Prostate gland (tissue), 2 donors: ENCODE measurements around the gene ZNF536. TPM values are rescaled to one million over a fixed set of nuclear protein-coding genes. Genes with fewer than 3 reads are reported as not detected.

ENCODE experiments used
- DNase-seq: peaks from one replicate; pipeline ENCODE4 v3.0.0-alpha.2; 2019; ENCODE audit warnings: low spot score
- H3K27ac ChIP-seq, 2 donors: fragments of 200-600 bp; sonication (generic); 2 replicates each; pipeline ENCODE4 v1.5.1; 2017 to 2019
- H3K27me3 ChIP-seq: fragments of 200-600 bp; sonication (generic); replicated peaks from 2 replicates; pipeline ENCODE4 v1.5.1; 2019; ENCODE audit not compliant: insufficient read depth
- H3K36me3 ChIP-seq, 2 donors: fragments of 200-600 bp; sonication (generic); 1 replicate in 1 of 2; 2 replicates in 1 of 2; pipeline versions ENCODE4 v1.5.1 to v1.8.1; 2017 to 2019
- H3K4me1 ChIP-seq: fragments of 200-600 bp; sonication (generic); replicated peaks from 2 replicates; pipeline ENCODE4 v1.5.1; 2019
- H3K4me3 ChIP-seq, 2 donors: fragments of 200-600 bp; sonication (generic); 2 replicates each; pipeline ENCODE4 v1.5.1; 2017 to 2019
- H3K9me3 ChIP-seq: fragments of 200-600 bp; sonication (generic); 2 replicates; pipeline ENCODE4 v1.5.1; 2017
- POLR2A ChIP-seq: fragments of 450-650 bp; IDR thresholded peaks from one replicate; pipeline ENCODE4 v1.6.1; 2016; ENCODE audit warnings: antibody characterized with exemption, mild to moderate bottlenecking
- POLR2AphosphoS5 ChIP-seq: sonication (generic); formaldehyde crosslinking; IDR thresholded peaks from one replicate; pipeline ENCODE4 v1.6.1; 2017; ENCODE audit warnings: antibody characterized with exemption
- WGBS: methylation state at CpG from one replicate; pipeline ENCODE4 v1.1.5; 2018; 5-methylcytosine and 5-hydroxymethylcytosine counted together
- intact Hi-C: fragments of 100-400 bp; cut with DNase I; formaldehyde crosslinking; loops from one replicate; pipeline ENCODE4 v1.14.2; 2022
- total RNA-seq, 2 donors: library from RNA; depleted of rRNA; stranded (reverse); fragments of >200 nt; gene quantifications; one replicate each; pipeline ENCODE4 v1.1.0, GENCODE V29; 2016
- TF ChIP-seq, protein P1 (sequence below), 4 experiments: fragments of 200-600 bp in 2 of 4; fragments of 450-650 bp in 2 of 4; sonication (generic) in 2 of 4; IDR thresholded peaks; 1 replicate in 3 of 4; 2 replicates in 1 of 4; pipeline ENCODE4 v1.5.1; 2016 to 2019; ENCODE audit warnings: antibody characterized with exemption in 4 of 4, mild to moderate bottlenecking in 2 of 4, moderate library complexity in 2 of 4

ZNF536 gene
- total RNA-seq, 2 donors from 2014 or later, result 1.1 to 42.0 TPM

DNA sequence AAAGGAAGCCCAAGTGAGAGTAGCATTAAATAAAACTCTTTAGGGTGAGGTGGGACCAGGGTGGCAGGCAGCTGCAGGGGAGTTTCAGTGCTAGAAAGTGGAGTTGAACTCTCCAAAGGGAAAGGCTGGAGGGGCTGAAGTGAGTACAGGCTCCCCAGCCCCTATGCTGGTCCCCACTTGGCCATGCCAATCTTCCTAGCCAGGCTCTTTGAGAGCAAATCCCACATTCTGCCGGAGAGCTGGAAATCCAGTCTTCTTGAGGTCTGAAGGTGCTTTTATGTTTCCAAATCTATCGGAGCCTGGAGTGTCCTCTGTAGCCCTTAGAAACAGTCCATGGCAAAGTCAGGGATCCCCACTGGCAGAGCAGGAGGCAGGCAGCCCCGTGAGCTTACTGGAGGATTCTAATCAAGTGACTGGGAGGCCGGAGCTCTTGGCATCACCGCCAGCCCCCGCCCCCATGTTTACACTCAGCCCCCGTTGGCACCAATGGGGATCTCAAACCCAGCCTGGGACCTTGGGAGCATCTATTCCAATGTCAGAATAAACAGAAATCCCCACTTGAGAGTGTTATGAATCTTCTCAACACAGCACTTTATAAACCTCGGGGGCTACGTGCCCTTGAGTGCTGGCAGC is 18.3 kb downstream of the ZNF536 start:
- DNase-seq, result no peak
- intact Hi-C loops, result no loop called here

DNA sequence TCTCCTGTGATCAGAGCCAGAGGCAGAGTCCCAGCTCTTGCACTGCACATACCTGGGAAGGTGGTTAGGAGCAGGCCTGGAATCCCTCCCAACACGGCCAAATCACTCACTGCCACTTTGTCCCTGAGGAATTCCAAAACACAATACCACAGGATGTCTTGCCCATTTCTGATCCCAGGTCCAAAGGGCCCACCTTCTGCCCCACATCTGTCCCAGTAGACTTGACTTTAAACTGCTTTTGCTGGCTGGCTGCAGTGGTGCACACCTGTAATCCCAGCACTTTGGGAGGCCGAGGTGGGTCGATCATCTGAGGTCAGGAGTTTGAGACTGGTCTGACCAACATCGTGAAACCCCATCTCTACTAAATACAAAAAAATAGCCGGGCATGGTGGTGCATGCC is 18.9 kb downstream of the ZNF536 start:
- H3K27me3 ChIP-seq, result no peaks in the 10 kb centered on the region
- H3K9me3 ChIP-seq, result no peaks in the 10 kb centered on the region
- 82% methylated on average over 5 of the region's 5 CpGs for WGBS
- no peak for DNase-seq
- no peak for TF ChIP-seq POLR2AphosphoS5
- no peak for TF ChIP-seq POLR2A
- TF ChIP-seq, protein P1, sequence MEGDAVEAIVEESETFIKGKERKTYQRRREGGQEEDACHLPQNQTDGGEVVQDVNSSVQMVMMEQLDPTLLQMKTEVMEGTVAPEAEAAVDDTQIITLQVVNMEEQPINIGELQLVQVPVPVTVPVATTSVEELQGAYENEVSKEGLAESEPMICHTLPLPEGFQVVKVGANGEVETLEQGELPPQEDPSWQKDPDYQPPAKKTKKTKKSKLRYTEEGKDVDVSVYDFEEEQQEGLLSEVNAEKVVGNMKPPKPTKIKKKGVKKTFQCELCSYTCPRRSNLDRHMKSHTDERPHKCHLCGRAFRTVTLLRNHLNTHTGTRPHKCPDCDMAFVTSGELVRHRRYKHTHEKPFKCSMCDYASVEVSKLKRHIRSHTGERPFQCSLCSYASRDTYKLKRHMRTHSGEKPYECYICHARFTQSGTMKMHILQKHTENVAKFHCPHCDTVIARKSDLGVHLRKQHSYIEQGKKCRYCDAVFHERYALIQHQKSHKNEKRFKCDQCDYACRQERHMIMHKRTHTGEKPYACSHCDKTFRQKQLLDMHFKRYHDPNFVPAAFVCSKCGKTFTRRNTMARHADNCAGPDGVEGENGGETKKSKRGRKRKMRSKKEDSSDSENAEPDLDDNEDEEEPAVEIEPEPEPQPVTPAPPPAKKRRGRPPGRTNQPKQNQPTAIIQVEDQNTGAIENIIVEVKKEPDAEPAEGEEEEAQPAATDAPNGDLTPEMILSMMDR (IDR thresholded peaks at IDR 0.05), result no peak
- intact Hi-C loops, result no loop called here
- no peak overlapping the region for H3K27ac ChIP-seq
- no peaks in the 10 kb centered on the region for H3K36me3 ChIP-seq
- no peaks in the 10 kb centered on the region for H3K4me1 ChIP-seq
- H3K4me3 ChIP-seq, result no peak overlapping the region

More for the DNA sequence above, 18.3 kb downstream of the ZNF536 start:
- Histone ChIP-seq H3K27me3 (no peaks in the 10 kb centered on the region), H3K36me3 (no peaks in the 10 kb centered on the region), H3K9me3 (no peaks in the 10 kb centered on the region), H3K27ac (no peak overlapping the region), H3K4me1 (no peaks in the 10 kb centered on the region), H3K4me3 (no peak overlapping the region)
- TF ChIP-seq POLR2AphosphoS5 (no peak), POLR2A (no peak)
- TF ChIP-seq, protein P1 (IDR thresholded peaks at IDR 0.05), result no peak
- WGBS, result 81% methylated on average over 9 of the region's 9 CpGs

DNA sequence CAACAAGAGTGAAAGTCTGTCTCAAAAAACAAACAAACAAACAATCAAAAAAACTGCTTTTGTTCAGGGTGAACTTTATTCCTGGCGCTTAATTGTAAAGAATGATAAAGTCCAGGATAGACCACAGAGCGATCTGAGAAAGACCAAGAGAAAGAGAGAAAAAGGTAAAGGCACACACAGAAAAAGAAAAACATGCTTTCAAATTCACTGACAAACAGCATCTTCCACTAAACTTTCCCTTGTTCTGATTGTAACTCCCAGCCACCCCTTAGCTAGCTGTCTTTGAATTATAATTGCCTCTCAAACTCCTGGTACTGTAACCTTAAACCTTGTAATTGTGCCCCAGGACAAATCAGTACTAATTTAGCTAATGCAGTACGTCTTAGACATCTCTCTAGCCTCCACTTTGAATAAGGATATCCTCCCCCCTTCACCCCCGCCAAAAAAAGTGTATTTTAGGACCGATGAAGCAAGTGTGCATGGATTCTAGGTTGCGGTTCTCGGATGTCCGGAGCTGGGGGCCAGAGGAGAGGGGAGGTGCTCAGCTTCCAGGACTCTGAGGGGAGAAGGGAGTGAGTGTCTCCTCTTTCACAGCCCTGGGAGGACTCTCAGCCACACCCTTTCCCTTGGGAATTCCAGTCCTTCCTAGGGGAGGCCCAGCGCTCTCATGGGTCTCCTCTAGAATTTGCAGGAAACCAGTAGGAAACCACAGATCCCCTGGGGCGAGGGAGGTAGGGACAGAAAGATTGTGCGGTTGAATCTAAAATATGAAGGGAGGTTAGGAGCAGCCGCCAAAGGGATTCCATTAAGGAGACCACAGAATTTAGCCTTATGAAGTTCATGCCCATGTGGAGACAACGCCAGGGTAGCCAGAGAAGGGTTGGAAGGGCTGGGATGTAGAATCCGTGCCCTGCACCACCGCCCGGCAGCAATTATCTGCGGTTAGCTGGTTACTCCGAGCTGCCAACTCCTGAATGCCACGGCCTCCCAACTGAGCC is 19.7 kb downstream of the ZNF536 start:
- Histone ChIP-seq H3K27me3 (no peaks in the 10 kb centered on the region), H3K27ac (no peak overlapping the region), H3K36me3 (no peaks in the 10 kb centered on the region), H3K4me3 (no peak overlapping the region), H3K9me3 (no peaks in the 10 kb centered on the region), H3K4me1 (no peaks in the 10 kb centered on the region)
- 74% methylated on average over 19 of the region's 19 CpGs for WGBS
- no peak for TF ChIP-seq POLR2A
- TF ChIP-seq POLR2AphosphoS5, result no peak
- TF ChIP-seq, protein P1 (IDR thresholded peaks at IDR 0.05), result no peak
- no peak for DNase-seq
- intact Hi-C loops, result no loop called here

DNA sequence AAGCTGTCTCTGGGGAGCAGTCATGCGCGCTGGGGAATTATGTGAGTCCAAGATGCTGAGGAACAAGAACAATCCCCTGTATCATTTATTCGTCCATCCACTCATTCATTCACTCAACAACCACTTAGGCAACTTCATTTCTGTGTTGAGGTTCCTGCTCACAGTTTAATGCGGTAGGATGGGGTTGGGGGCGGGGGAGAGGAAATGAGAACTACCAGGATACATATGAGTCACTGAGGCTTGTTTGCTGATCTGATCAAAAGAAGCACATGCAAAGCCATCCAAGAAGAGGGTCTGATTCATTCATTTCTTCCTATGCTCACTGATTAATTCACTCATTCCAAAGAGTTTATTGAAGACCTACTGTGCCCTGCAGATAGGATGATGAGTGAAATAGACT is 20.9 kb downstream of the ZNF536 start:
- Histone ChIP-seq H3K9me3 (no peaks in the 10 kb centered on the region), H3K4me3 (no peak overlapping the region), H3K4me1 (no peaks in the 10 kb centered on the region), H3K27me3 (no peaks in the 10 kb centered on the region), H3K27ac (no peak overlapping the region), H3K36me3 (no peaks in the 10 kb centered on the region)
- no peak for DNase-seq
- intact Hi-C loops, result no loop called here
- TF ChIP-seq POLR2A (no peak), POLR2AphosphoS5 (no peak)
- 79% methylated on average over 5 of the region's 5 CpGs for WGBS

DNA sequence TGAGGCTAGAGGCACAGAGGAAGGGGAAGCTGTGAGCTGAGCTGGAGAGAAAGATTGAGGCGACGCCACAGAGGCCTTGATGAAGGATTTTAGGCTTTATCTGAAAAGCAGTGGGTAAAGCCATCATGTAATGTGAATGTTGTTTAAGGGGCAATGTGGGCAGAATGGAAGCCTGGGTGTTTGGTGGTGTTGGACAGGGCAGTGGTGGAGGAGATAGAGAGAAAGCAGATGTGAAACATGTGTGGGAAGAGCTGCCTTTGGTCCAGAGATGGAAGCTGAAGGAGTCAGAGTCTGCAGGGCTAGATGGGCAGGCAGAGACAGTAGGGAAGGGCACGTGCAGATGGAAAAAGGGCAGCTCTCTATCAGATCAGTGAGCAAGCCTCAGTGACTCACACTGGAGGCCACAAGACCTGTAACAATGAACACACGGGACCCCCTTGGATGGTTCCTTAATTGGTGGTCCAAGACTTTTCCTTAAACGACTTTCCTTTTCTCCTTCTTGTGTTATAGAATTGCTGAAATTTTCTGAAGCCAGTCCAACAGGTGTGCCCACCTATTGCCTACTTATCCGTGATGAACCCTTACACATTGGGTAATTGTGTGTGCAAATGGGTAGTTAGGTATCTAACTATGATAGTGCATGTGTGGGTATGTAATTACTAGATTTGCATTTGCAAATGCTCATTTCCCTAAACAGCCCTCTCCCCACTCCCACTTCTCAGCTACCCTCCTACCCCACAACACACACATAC is 21.7 kb downstream of the ZNF536 start:
- TF ChIP-seq, protein P1 (IDR thresholded peaks at IDR 0.05), result no peak
- TF ChIP-seq POLR2A (no peak), POLR2AphosphoS5 (no peak)
- H3K36me3 ChIP-seq, result no peaks in the 10 kb centered on the region
- DNase-seq, result no peak
- H3K4me3 ChIP-seq, result no peak overlapping the region
- intact Hi-C loops, result no loop called here
- H3K27me3 ChIP-seq, result no peaks in the 10 kb centered on the region
- no peak overlapping the region for H3K27ac ChIP-seq
- WGBS, result 87% methylated on average over 6 of the region's 6 CpGs
- no peaks in the 10 kb centered on the region for H3K4me1 ChIP-seq
- H3K9me3 ChIP-seq, result no peaks in the 10 kb centered on the region
